H1 (cell line): ENCODE data around the gene SPHKAP. TPM values are rescaled to one million over a fixed set of nuclear protein-coding genes. Genes with fewer than 3 reads are reported as not detected.

Experiments
- CTCF ChIA-PET: fragments of 300-600 bp; sonication (Branson Sonifier 250); formaldehyde crosslinking; loops from one replicate; lab custom pipeline; 2021; ENCODE audit not compliant: partially characterized antibody; lab: Charles Lee
- POLR2A ChIA-PET: fragments of 300-600 bp; sonication (Branson Sonifier 250); formaldehyde crosslinking; loops from one replicate; lab custom pipeline; 2021; ENCODE audit warnings: inconsistent platforms; ENCODE audit not compliant: partially characterized antibody; lab: Charles Lee
- DNase-seq, 2 experiments: peaks; one replicate each; pipeline versions ENCODE4 v3.0.0 to v3.0.0-alpha.2; 2010 to 2022; ENCODE audit warnings: low spot score in 2 of 2, low read depth in 1 of 2, mixed read lengths in 1 of 2
- FAIRE-seq: peaks from 2 replicates; lab custom pipeline; 2011; peaks lifted over from hg19 to GRCh38; lab: Jason Lieb, UNC
- H2AFZ ChIP-seq: 2 replicates; pipeline ENCODE4 v1.8.1; 2012; ENCODE audit warnings: low read length, inconsistent platforms
- H2AK5ac ChIP-seq: 2 replicates; pipeline ENCODE4 v1.6.1; 2013; ENCODE audit warnings: low read depth, low read length
- H2BK120ac ChIP-seq: replicated peaks from 2 replicates; pipeline ENCODE3; 2013; ENCODE audit warnings: low read depth, low read length, inconsistent platforms
- H2BK12ac ChIP-seq: 2 replicates; pipeline ENCODE4 v1.6.1; 2013; ENCODE audit warnings: low read depth, low read length
- H2BK15ac ChIP-seq: 2 replicates; pipeline ENCODE4 v1.6.1; 2013; ENCODE audit warnings: low read length
- H2BK20ac ChIP-seq: 2 replicates; pipeline ENCODE4 v1.6.1; 2013; ENCODE audit warnings: low read length
- H2BK5ac ChIP-seq: 2 replicates; pipeline ENCODE4 v1.6.1; 2013; ENCODE audit warnings: low read depth, low read length
- H3K14ac ChIP-seq: 2 replicates; pipeline ENCODE4 v1.6.1; 2013; ENCODE audit warnings: inconsistent platforms; ENCODE audit not compliant: insufficient read length
- H3K18ac ChIP-seq: 2 replicates; pipeline ENCODE4 v1.6.1; 2013; ENCODE audit warnings: low read length; ENCODE audit errors: extremely low read depth
- H3K23ac ChIP-seq: 2 replicates; pipeline ENCODE4 v1.6.1; 2013; ENCODE audit warnings: inconsistent platforms; ENCODE audit not compliant: insufficient read length
- H3K23me2 ChIP-seq: 2 replicates; pipeline ENCODE4 v1.6.1; 2013; ENCODE audit warnings: low read depth, low read length
- H3K27ac ChIP-seq: 2 replicates; pipeline ENCODE4 v1.6.1; 2011; ENCODE audit warnings: low read depth, low read length, inconsistent platforms
- H3K27me3 ChIP-seq, 4 experiments: replicated peaks in 1 of 4; 1 replicate in 1 of 4; 2 replicates in 3 of 4; pipeline versions ENCODE4 v1.6.1 to v1.8.1; 2011 to 2013; ENCODE audit warnings: low read length in 3 of 4, mild to moderate bottlenecking in 3 of 4, inconsistent platforms in 2 of 4, mixed read lengths in 2 of 4, moderate library complexity in 1 of 4; ENCODE audit not compliant: control insufficient read depth in 3 of 4, insufficient read depth in 3 of 4; ENCODE audit errors: extremely low read depth in 1 of 4
- H3K36me3 ChIP-seq, 4 experiments: 2 replicates each; pipeline versions ENCODE4 v1.6.1 to v1.8.1; 2011 to 2013; ENCODE audit warnings: mild to moderate bottlenecking in 4 of 4, low read length in 3 of 4, moderate library complexity in 2 of 4, control low read depth in 1 of 4, inconsistent platforms in 1 of 4; ENCODE audit not compliant: insufficient read depth in 4 of 4, control insufficient read depth in 2 of 4
- H3K4ac ChIP-seq: replicated peaks from 2 replicates; pipeline ENCODE3; 2013; ENCODE audit warnings: low read length, low read depth, mixed read lengths, inconsistent platforms; ENCODE audit not compliant: insufficient read length
- H3K4me1 ChIP-seq, 4 experiments: replicated peaks in 1 of 4; 1 replicate in 1 of 4; 2 replicates in 3 of 4; pipeline versions ENCODE4 v1.6.1 to v1.8.1; 2011 to 2013; ENCODE audit warnings: low read length in 3 of 4, inconsistent platforms in 2 of 4, mixed read lengths in 1 of 4; ENCODE audit not compliant: insufficient read depth in 4 of 4, control insufficient read depth in 3 of 4
- H3K4me2 ChIP-seq, 2 experiments: 2 replicates each; pipeline versions ENCODE4 v1.6.1 to v1.8.1; 2011 to 2013; ENCODE audit warnings: low read depth in 2 of 2, low read length in 2 of 2, control low read depth in 1 of 2, inconsistent platforms in 1 of 2, mild to moderate bottlenecking in 1 of 2; ENCODE audit not compliant: insufficient read depth in 1 of 2
- H3K4me3 ChIP-seq, 4 experiments: fragments of 200-600, 300-600 bp in 1 of 4; sonication (generic), shearing (Covaris generic), sonication (Bioruptor Twin) in 1 of 4; 2 replicates each; pipeline versions ENCODE4 v1.5.1 to v1.8.1; 2011 to 2016; ENCODE audit warnings: low read length in 4 of 4, low read depth in 3 of 4, control low read depth in 2 of 4, inconsistent platforms in 2 of 4, mild to moderate bottlenecking in 2 of 4, mixed read lengths in 1 of 4, moderate library complexity in 1 of 4; ENCODE audit not compliant: insufficient read depth in 2 of 4; ENCODE audit errors: extremely low read depth in 1 of 4
- H3K56ac ChIP-seq: replicated peaks from 2 replicates; pipeline ENCODE3; 2013; ENCODE audit warnings: low read depth, mild to moderate bottlenecking, mixed read lengths, low read length, inconsistent platforms; ENCODE audit not compliant: insufficient read length
- H3K79me1 ChIP-seq: 2 replicates; pipeline ENCODE4 v1.6.1; 2013; ENCODE audit warnings: low read depth, low read length, control low read depth
- H3K79me2 ChIP-seq, 2 experiments: 2 replicates each; pipeline versions ENCODE4 v1.6.1 to v1.8.1; 2012 to 2013; ENCODE audit warnings: low read length in 2 of 2, mild to moderate bottlenecking in 2 of 2, inconsistent platforms in 1 of 2; ENCODE audit not compliant: insufficient read depth in 2 of 2, control insufficient read depth in 1 of 2
- H3K9ac ChIP-seq, 4 experiments: replicated peaks in 1 of 4; 1 replicate in 1 of 4; 2 replicates in 3 of 4; pipeline versions ENCODE4 v1.6.1 to v1.8.1; 2011 to 2013; ENCODE audit warnings: low read depth in 3 of 4, low read length in 3 of 4, control low read depth in 2 of 4, mild to moderate bottlenecking in 2 of 4, moderate library complexity in 2 of 4, inconsistent platforms in 1 of 4; ENCODE audit errors: extremely low read depth in 1 of 4
- H3K9me3 ChIP-seq, 2 experiments: 2 replicates each; pipeline versions ENCODE4 v1.6.1 to v1.8.1; 2012 to 2013; ENCODE audit warnings: mild to moderate bottlenecking in 2 of 2, moderate library complexity in 2 of 2, control low read depth in 1 of 2, inconsistent platforms in 1 of 2, low read depth in 1 of 2, low read length in 1 of 2, mixed read lengths in 1 of 2; ENCODE audit not compliant: insufficient read depth in 2 of 2
- H4K20me1 ChIP-seq, 2 experiments: replicated peaks in 1 of 2; 2 replicates each; pipeline versions ENCODE3 to v1.8.1; 2011 to 2013; ENCODE audit warnings: inconsistent platforms in 2 of 2, low read length in 2 of 2, mild to moderate bottlenecking in 1 of 2; ENCODE audit not compliant: insufficient read depth in 2 of 2, control insufficient read depth in 1 of 2
- H4K5ac ChIP-seq: 2 replicates; pipeline ENCODE4 v1.6.1; 2013; ENCODE audit warnings: low read length, low read depth, mixed read lengths, inconsistent platforms; ENCODE audit not compliant: insufficient read length
- H4K8ac ChIP-seq: 2 replicates; pipeline ENCODE4 v1.8.0; 2013; ENCODE audit warnings: mild to moderate bottlenecking, moderate library complexity, low read length, inconsistent platforms; ENCODE audit not compliant: insufficient read depth; ENCODE audit errors: extremely low read depth
- H4K91ac ChIP-seq: replicated peaks from 2 replicates; pipeline ENCODE3; 2013; ENCODE audit warnings: low read length, mixed read lengths, inconsistent platforms; ENCODE audit not compliant: insufficient read length
- ATF2 ChIP-seq: IDR thresholded peaks from 2 replicates; pipeline ENCODE4 v1.6.1; 2012; ENCODE audit warnings: low read length, inconsistent platforms
- CREB1 ChIP-seq: IDR thresholded peaks from 2 replicates; pipeline ENCODE4 v1.6.1; 2012; ENCODE audit warnings: inconsistent platforms
- CTCF ChIP-seq, 3 experiments: IDR thresholded peaks; 1 replicate in 2 of 3; 2 replicates in 1 of 3; pipeline versions ENCODE4 v1.5.1 to v1.6.1; 2011; ENCODE audit warnings: low read length in 3 of 3, mild to moderate bottlenecking in 3 of 3, inconsistent platforms in 2 of 3, low read depth in 1 of 3, moderate library complexity in 1 of 3; ENCODE audit not compliant: insufficient read depth in 1 of 3; ENCODE audit errors: control extremely low read depth in 1 of 3
- JUN ChIP-seq: IDR thresholded peaks from 2 replicates; pipeline ENCODE4 v1.6.1; 2011; ENCODE audit warnings: low read depth, mild to moderate bottlenecking, improper control_type of control experiment, low read length
- POLR2AphosphoS5 ChIP-seq: IDR thresholded peaks from 2 replicates; pipeline ENCODE4 v1.6.1; 2011; ENCODE audit warnings: low read depth, low read length
- RFX5 ChIP-seq: IDR thresholded peaks from 2 replicates; pipeline ENCODE4 v1.6.1; 2011; ENCODE audit warnings: low read depth, low read length, improper control_type of control experiment, borderline replicate concordance
- TAF1 ChIP-seq: IDR thresholded peaks from 2 replicates; pipeline ENCODE4 v1.6.1; 2011; ENCODE audit warnings: mild to moderate bottlenecking, low read depth, low read length
- TCF12 ChIP-seq: IDR thresholded peaks from 2 replicates; pipeline ENCODE4 v1.6.1; 2011; ENCODE audit warnings: low read depth, mild to moderate bottlenecking, low read length
- TEAD4 ChIP-seq: IDR thresholded peaks from 2 replicates; pipeline ENCODE4 v1.6.1; 2012; ENCODE audit warnings: low read depth, low read length, inconsistent platforms, mixed read lengths
- WGBS, 2 experiments: shearing (Covaris generic) in 1 of 2; methylation state at CpG; one replicate each; pipeline versions ENCODE4 v1.1.6 to v1.1.7; 2013 to 2015; ENCODE audit warnings: low lambda C conversion rate in 2 of 2, mixed read lengths in 2 of 2, inconsistent platforms in 1 of 2, low coverage in 1 of 2, missing lambda C conversion rate in 1 of 2; ENCODE audit not compliant: insufficient replicate concordance in 2 of 2, insufficient coverage in 1 of 2, insufficient read length in 1 of 2; ENCODE audit errors: extremely low coverage in 1 of 2, missing lambda C conversion rate in 1 of 2; 5-methylcytosine and 5-hydroxymethylcytosine counted together
- polyA plus RNA-seq, 7 experiments: library from polyadenylated mRNA; depleted of rRNA in 3 of 7; stranded (reverse) in 5 of 7; unstranded in 2 of 7; fragments of >200 nt in 5 of 7; fragments of 200-250 nt in 2 of 7; gene quantifications; 1 replicate in 5 of 7; 2 replicates in 1 of 7; 4 replicates in 1 of 7; pipeline versions ENCODE4 v1.2.1 to v1.2.3, GENCODE V29; 2011 to 2013; ENCODE audit warnings: missing spikeins in 2 of 7, mixed read lengths in 2 of 7
- total RNA-seq: library from RNA; stranded (reverse); fragmentation: NEBNext Ultra II Directional; extraction: Animal tissue kit (Norgen Biotek cat#: 25700); gene quantifications from 2 replicates; pipeline ENCODE4 v1.2.1, GENCODE V29; 2021
- TF ChIP-seq, protein P1 (sequence below): IDR thresholded peaks from 2 replicates; pipeline ENCODE4 v1.6.1; 2012; ENCODE audit warnings: inconsistent platforms

The SPHKAP gene
- total and polyA plus RNA-seq, 2 of the 8 experiments (the other 6 are each of a cell fraction or from before 2014, with no cell fraction given): 0.02 TPM; not detected in 1

- Histone ChIP-seq H3K36me3 (no peaks in the 10 kb centered on the region), H2BK5ac (no peak overlapping the region), H3K79me2 (no peaks in the 10 kb centered on the region), H2BK20ac (no peak overlapping the region), H2BK120ac (no peak overlapping the region), H4K20me1 (no peaks in the 10 kb centered on the region), H2BK12ac (no peak overlapping the region), H3K14ac (no peak overlapping the region), H4K8ac (no peak overlapping the region), H3K23me2 (no peaks in the 10 kb centered on the region), H2BK15ac (no peak overlapping the region), H3K27ac (no peak overlapping the region), H3K9ac (no peak overlapping the region), H3K79me1 (no peaks in the 10 kb centered on the region), H2AK5ac (no peak overlapping the region), H3K4me1 (no peaks in the 10 kb centered on the region), H3K56ac (no peak overlapping the region), H3K9me3 (no peaks in the 10 kb centered on the region; a peak in 1 of 4 replicates), H3K4ac (no peak overlapping the region), H4K5ac (no peak overlapping the region), H4K91ac (no peak overlapping the region), H2AFZ (no peak overlapping the region), H3K27me3 (no peaks in the 10 kb centered on the region), H3K4me2 (no peak overlapping the region), H3K18ac (no peak overlapping the region), H3K23ac (no peak overlapping the region), H3K4me3 (no peak overlapping the region)
- 100% methylated on average over 3 of the region's 3 CpGs; no CpG with 5 or more reads in 1 of the 2 experiments for WGBS, 2 experiments
- no peak for TF ChIP-seq TCF12
- no peak for TF ChIP-seq CREB1
- no peak for TF ChIP-seq RFX5
- TF ChIP-seq JUN: no peak
- no peak for TF ChIP-seq TEAD4
- TF ChIP-seq ATF2: no peak
- TF ChIP-seq, protein P1, sequence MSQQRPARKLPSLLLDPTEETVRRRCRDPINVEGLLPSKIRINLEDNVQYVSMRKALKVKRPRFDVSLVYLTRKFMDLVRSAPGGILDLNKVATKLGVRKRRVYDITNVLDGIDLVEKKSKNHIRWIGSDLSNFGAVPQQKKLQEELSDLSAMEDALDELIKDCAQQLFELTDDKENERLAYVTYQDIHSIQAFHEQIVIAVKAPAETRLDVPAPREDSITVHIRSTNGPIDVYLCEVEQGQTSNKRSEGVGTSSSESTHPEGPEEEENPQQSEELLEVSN: no peak
- TF ChIP-seq POLR2AphosphoS5: no peak
- no peak for TF ChIP-seq CTCF (IDR thresholded peaks at IDR 0.05; ENCODE audit: control extremely low read depth in 1 of 3, insufficient read depth in 1 of 3, low read depth in 1 of 3, low read length in 3 of 3)
- no peak for TF ChIP-seq TAF1
- ChIA-PET POLR2A (no interaction called here), CTCF (no interaction called here)
- no peak for FAIRE-seq
- no peak for DNase-seq
Measured at GRCh38 chr2:228079194-228079593, 102.3 kb downstream of the SPHKAP start.
